Thoracic aorta (tissue), 2 donors: ENCODE results near the gene MYOM1. TPM values are rescaled to one million over a fixed set of nuclear protein-coding genes. Genes with fewer than 3 reads are reported as not detected.

Source experiments
- ATAC-seq: fragments of 150-250 bp; one replicate; pipeline ENCODE4 v1.8.0; 2017; ENCODE audit warnings: low read depth; ENCODE audit not compliant: insufficient number of reproducible peaks, low FRiP score
- DNase-seq: peaks from one replicate; pipeline ENCODE4 v3.0.0-alpha.2; 2020; ENCODE audit warnings: low spot score
- H3K27ac ChIP-seq, 2 donors: fragments of 200-600 bp; sonication (generic); 1 replicate in 1 of 2; 2 replicates in 1 of 2; pipeline ENCODE4 v1.5.1; 2016; ENCODE audit warnings: mild to moderate bottlenecking in 2 of 2, moderate library complexity in 2 of 2
- H3K27me3 ChIP-seq: fragments of 200-600 bp; sonication (generic); replicated peaks from 2 replicates; pipeline ENCODE4 v1.6.0; 2016; ENCODE audit warnings: mild to moderate bottlenecking; ENCODE audit not compliant: insufficient read depth
- H3K36me3 ChIP-seq: fragments of 200-600 bp; sonication (generic); one replicate; pipeline ENCODE4 v1.5.1; 2016
- H3K4me1 ChIP-seq, 2 donors: fragments of 200-600 bp; sonication (generic); 1 replicate in 1 of 2; 2 replicates in 1 of 2; pipeline versions ENCODE4 v1.5.1 to v1.6.0; 2016; ENCODE audit warnings: low read depth in 2 of 2, mild to moderate bottlenecking in 1 of 2; ENCODE audit not compliant: control insufficient read depth in 1 of 2
- H3K4me3 ChIP-seq: fragments of 200-600 bp; sonication (generic); 2 replicates; pipeline ENCODE4 v1.5.1; 2016; ENCODE audit warnings: mild to moderate bottlenecking
- H3K9me3 ChIP-seq: fragments of 200-600 bp; sonication (generic); 2 replicates; pipeline ENCODE4 v1.5.1; 2016
- CTCF ChIP-seq: fragments of 200-600 bp; sonication (generic); IDR thresholded peaks from one replicate; pipeline ENCODE4 v1.5.1; 2019; ENCODE audit warnings: antibody characterized with exemption
- total RNA-seq, 2 donors: library from RNA; depleted of rRNA; stranded (reverse); fragments of >200 nt; gene quantifications; one replicate each; pipeline versions ENCODE4 v1.1.0 to v1.2.3, GENCODE V29; 2016

MYOM1 gene
- total RNA-seq, 2 donors from 2014 or later: 16.1 to 27.2 TPM

- Histone ChIP-seq H3K27me3 (no peaks in the 10 kb centered on the region), H3K4me3 (no peak overlapping the region), H3K27ac (no peak overlapping the region), H3K36me3 (no peaks in the 10 kb centered on the region), H3K4me1 (no peaks in the 10 kb centered on the region), H3K9me3 (no peaks in the 10 kb centered on the region)
- DNase-seq (no peak), ATAC-seq (no peak)
- no peak for TF ChIP-seq CTCF
Observed at GRCh38 chr18:3041843-3042242, 177.9 kb downstream of the MYOM1 start.

GRCh38 chr18:3040881-3041280, 178.9 kb downstream of the MYOM1 start:
- no peak for ATAC-seq
- TF ChIP-seq CTCF: no peak

GRCh38 chr18:3040173-3040572, 179.6 kb downstream of the MYOM1 start:
- TF ChIP-seq CTCF: no peak
- no peak for DNase-seq
- Histone ChIP-seq H3K36me3 (no peaks in the 10 kb centered on the region), H3K4me3 (no peak overlapping the region), H3K9me3 (no peaks in the 10 kb centered on the region), H3K4me1 (no peaks in the 10 kb centered on the region), H3K27ac (no peak overlapping the region), H3K27me3 (no peaks in the 10 kb centered on the region)
- no peak for ATAC-seq

More at GRCh38 chr18:3040881-3041280, 178.9 kb downstream of the MYOM1 start:
- no peaks in the 10 kb centered on the region for H3K36me3 ChIP-seq
- no peaks in the 10 kb centered on the region for H3K4me1 ChIP-seq
- DNase-seq: no peak
- H3K27ac ChIP-seq: no peak overlapping the region
- no peak overlapping the region for H3K4me3 ChIP-seq
- H3K9me3 ChIP-seq: no peaks in the 10 kb centered on the region
- no peaks in the 10 kb centered on the region for H3K27me3 ChIP-seq

- no peaks in the 10 kb centered on the region for H3K27me3 ChIP-seq
- H3K27ac ChIP-seq: peak overlapping the region in 1 of 2 donors; percentile 71
- ATAC-seq (peak; percentile 85), DNase-seq (no peak)
- peak overlapping the region; percentile 8 for H3K4me3 ChIP-seq
- no peak for TF ChIP-seq CTCF
- no peaks in the 10 kb centered on the region for H3K4me1 ChIP-seq
- H3K9me3 ChIP-seq: no peaks in the 10 kb centered on the region
- H3K36me3 ChIP-seq: no peaks in the 10 kb centered on the region
Observed at GRCh38 chr18:3037423-3037915, 182.3 kb downstream of the MYOM1 start.

GRCh38 chr18:3036108-3036507, 183.7 kb downstream of the MYOM1 start:
- no peak overlapping the region for H3K27ac ChIP-seq
- H3K27me3 ChIP-seq: no peaks in the 10 kb centered on the region
- no peaks in the 10 kb centered on the region for H3K4me1 ChIP-seq
- no peaks in the 10 kb centered on the region for H3K36me3 ChIP-seq
- no peak overlapping the region for H3K4me3 ChIP-seq
- no peak for TF ChIP-seq CTCF
- ATAC-seq (no peak), DNase-seq (no peak)
- H3K9me3 ChIP-seq: no peaks in the 10 kb centered on the region
